GM18519 (cell line): ENCODE data around the gene KIAA0825.

Experiments used
- ATAC-seq: cut with Tn5 transposase; IDR thresholded peaks from one replicate; pipeline ENCODE4 v1.9.1; 2021; ENCODE audit warnings: mild to moderate bottlenecking, moderate library complexity; ENCODE audit not compliant: unreplicated experiment, low FRiP score

KIAA0825 gene

GRCh38 chr5:94459915-94460314 is 158.5 kb downstream of the KIAA0825 start:
- no peak for ATAC-seq

GRCh38 chr5:94457788-94458187 is 160.6 kb downstream of the KIAA0825 start:
- ATAC-seq: no peak

- no peak for ATAC-seq
Measured at GRCh38 chr5:94445726-94446125, 172.7 kb downstream of the KIAA0825 start.

- no peak for ATAC-seq
Measured at GRCh38 chr5:94442991-94443390, 175.4 kb downstream of the KIAA0825 start.

GRCh38 chr5:94442076-94442475 is 176.3 kb downstream of the KIAA0825 start:
- ATAC-seq: no peak

- ATAC-seq: no peak
Measured at GRCh38 chr5:94440015-94440414, 178.4 kb downstream of the KIAA0825 start.

GRCh38 chr5:94433397-94434163 is 184.8 kb downstream of the KIAA0825 start:
- ATAC-seq: no peak

- ATAC-seq: no peak
Measured at GRCh38 chr5:94432499-94432898, 185.9 kb downstream of the KIAA0825 start.

GRCh38 chr5:94431696-94432095 is 186.7 kb downstream of the KIAA0825 start:
- no peak for ATAC-seq

- no peak for ATAC-seq
Measured at GRCh38 chr5:94429566-94429965, 188.8 kb downstream of the KIAA0825 start.

GRCh38 chr5:94425396-94425795 is 193.0 kb downstream of the KIAA0825 start:
- no peak for ATAC-seq

GRCh38 chr5:94423411-94423810 is 195.0 kb downstream of the KIAA0825 start:
- no peak for ATAC-seq

GRCh38 chr5:94422812-94423211 is 195.6 kb downstream of the KIAA0825 start:
- ATAC-seq: no peak

- ATAC-seq: no peak
Measured at GRCh38 chr5:94420885-94421284, 197.5 kb downstream of the KIAA0825 start.

GRCh38 chr5:94415798-94416197 is 202.6 kb downstream of the KIAA0825 start:
- no peak for ATAC-seq

GRCh38 chr5:94409440-94409839 is 209.0 kb downstream of the KIAA0825 start:
- ATAC-seq: no peak

GRCh38 chr5:94407023-94407422 is 211.4 kb downstream of the KIAA0825 start:
- ATAC-seq: no peak

- no peak for ATAC-seq
Measured at GRCh38 chr5:94403483-94403882, 214.9 kb downstream of the KIAA0825 start.

GRCh38 chr5:94402096-94402495 is 216.3 kb downstream of the KIAA0825 start:
- ATAC-seq: no peak

- peak; percentile 43 for ATAC-seq
Measured at GRCh38 chr5:94397508-94397907, 220.9 kb downstream of the KIAA0825 start.

- no peak for ATAC-seq
Measured at GRCh38 chr5:94396687-94397086, 221.7 kb downstream of the KIAA0825 start.

- ATAC-seq: no peak
Measured at GRCh38 chr5:94395468-94395867, 222.9 kb downstream of the KIAA0825 start.

GRCh38 chr5:94391996-94392395 is 226.4 kb downstream of the KIAA0825 start:
- no peak for ATAC-seq
